COLO829 (cell line): Measurements from ENCODE around the gene TTLL1.
"Not testable (repeated sequence)": the region's sequence is repeated elsewhere in the genome, so short reads cannot be mapped to it uniquely, and the experiment has no call there.

Experiments
- DNase-seq: peaks from one replicate; pipeline ENCODE4 v3.0.0; 2012; ENCODE audit warnings: low spot score

Gene TTLL1

GRCh38 chr22:43110444-43110926 is 21.3 kb upstream of the TTLL1 start, which contains the start of gene BIK:
TSS of gene BIK (plus strand) at chr22:43110750. CDS start at chr22:43124023, 13,273 bp downstream.
- DNase-seq: no peak

DNA sequence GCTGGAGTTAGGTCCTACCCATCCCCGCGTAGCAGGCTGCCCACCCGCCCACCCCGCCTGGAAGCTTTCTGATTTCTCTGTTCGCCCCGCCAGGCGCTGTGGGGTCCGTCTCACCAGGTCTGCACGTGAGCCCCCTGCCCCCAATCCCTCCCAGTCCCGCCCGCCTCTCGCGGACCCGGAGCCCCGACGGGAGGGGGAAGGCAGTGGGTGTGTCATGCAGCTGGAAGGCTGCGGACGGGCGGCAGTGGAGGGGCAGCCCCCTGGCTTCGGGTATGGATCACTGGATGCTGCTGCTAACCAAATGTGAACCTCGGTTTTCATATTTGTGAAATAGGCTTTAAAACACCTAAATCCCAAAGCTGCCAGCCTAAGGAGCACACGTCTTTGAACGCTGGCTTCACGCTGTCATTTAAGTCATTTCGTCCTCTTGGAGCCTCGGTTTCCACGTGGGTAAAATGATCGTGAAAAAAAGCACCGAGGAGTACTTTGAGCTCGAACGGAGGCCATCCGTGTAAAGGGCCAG is 20.8 kb upstream of the TTLL1 start:
- no peak for DNase-seq

GRCh38 chr22:43109511-43109910 is 20.3 kb upstream of the TTLL1 start:
- DNase-seq: no peak

- no peak for DNase-seq
Observed at GRCh38 chr22:43106302-43106701, 17.1 kb upstream of the TTLL1 start.

DNA sequence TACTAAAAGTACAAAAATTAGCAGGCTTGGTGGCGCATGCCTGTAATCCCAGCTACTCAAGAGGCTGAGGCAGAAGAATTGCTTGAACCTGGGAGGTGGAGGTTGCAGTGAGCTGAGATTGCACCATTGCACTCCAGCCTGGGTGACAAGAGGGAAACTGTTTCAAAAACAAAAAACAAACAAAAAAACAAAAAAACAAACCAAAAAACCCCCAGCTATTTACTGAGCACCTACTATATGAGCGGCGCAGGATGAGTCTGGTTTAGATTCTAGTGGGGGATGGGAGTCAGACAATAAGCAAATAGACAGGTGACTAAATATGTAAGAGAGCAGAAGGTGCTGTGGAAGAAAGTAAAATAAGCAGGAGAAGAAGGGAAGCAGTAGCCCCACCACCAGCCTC is 15.8 kb upstream of the TTLL1 start:
- not testable (repeated sequence) for DNase-seq

GRCh38 chr22:43104056-43104625 is 14.9 kb upstream of the TTLL1 start:
- peak; percentile 50 for DNase-seq

- DNase-seq: no peak
Observed at GRCh38 chr22:43101306-43101705, 12.1 kb upstream of the TTLL1 start.

DNA sequence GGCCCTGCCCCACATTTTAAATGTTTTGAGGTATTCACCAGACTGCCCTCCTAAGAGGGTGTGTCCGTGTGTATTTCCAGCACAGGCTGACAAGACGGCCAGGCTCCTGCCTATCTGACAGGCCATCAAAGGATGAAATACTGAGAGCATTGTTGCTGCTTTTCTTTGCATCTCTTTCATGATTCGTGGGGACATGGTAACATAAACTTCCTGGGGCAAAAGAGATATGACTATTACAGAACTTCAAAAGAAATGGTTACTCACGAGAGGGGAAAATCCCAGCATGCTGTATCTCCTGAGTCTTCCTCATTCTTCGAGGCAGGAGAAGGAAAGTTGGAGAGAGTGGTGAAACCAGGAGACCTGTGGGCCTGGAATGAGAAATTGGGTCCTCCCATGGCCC is 11.0 kb upstream of the TTLL1 start:
- peak; percentile 97 for DNase-seq

GRCh38 chr22:43099095-43099494 is 9.9 kb upstream of the TTLL1 start:
- no peak for DNase-seq

DNA sequence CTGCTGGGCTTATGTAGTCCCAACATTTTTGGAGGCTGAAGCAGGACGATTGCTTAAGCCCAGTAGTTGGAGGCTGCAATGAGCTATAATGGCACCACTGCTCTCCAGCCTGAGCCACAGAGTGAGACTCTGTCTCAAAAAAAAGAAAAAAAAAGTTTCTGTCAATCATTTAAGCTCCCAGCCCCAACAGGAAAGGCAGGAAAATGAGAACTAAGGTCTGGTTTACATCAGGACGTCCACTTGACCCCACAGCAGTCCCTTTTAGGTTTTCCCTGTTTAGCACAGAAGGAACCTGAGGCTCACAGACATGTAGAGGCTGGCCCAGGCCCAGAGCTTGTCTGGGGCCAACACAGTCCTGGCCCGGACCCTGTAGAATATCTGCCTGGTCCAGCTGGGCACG is 9.2 kb upstream of the TTLL1 start:
- DNase-seq: no peak

DNA sequence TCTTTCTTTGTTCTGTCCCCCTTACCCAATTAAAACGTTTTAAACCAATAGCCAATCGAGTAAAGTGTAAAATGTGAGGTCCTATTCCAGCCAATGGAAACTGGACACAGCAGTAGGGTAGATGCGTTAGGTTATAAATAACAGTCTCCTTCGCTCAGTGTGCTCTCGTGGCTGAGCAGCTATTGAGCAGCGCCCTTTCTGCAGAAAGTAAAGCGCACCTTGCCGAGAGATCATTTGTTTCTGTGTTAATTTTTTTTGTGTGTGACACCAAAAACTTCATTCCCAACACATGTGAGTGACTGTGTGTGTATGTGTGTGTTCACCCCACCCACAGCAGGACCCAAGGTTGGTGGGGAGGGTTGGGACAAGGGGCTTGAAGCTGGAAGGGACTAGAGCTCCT is 7.2 kb upstream of the TTLL1 start:
- DNase-seq: no peak

DNA sequence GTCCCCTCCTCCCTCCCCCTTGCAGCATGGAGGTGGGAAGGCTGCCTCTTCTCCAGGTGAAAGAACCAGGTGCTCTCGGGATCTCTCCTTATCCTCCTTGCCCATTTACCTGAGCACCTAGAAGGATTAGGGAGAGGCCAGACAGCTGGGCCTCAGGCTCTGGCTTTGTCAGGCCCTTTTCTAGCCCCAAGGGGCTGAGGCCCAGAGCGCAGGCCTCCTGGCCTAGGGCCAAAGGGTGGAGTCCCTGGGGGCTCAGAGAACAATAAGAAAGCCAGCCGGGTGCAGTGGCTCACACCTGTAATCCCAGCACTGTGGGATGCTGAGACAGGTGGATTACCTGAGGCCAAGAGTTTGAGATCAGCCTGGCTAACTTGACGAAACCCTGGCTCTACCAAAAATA is 5.4 kb upstream of the TTLL1 start:
- no peak for DNase-seq

GRCh38 chr22:43094085-43094484 is 4.9 kb upstream of the TTLL1 start:
- DNase-seq: no peak

- DNase-seq: no peak
Observed at GRCh38 chr22:43092085-43092484, 2.9 kb upstream of the TTLL1 start.

GRCh38 chr22:43090130-43090789 is 1.1 kb upstream of the TTLL1 start:
- DNase-seq: peak; percentile 92

DNA sequence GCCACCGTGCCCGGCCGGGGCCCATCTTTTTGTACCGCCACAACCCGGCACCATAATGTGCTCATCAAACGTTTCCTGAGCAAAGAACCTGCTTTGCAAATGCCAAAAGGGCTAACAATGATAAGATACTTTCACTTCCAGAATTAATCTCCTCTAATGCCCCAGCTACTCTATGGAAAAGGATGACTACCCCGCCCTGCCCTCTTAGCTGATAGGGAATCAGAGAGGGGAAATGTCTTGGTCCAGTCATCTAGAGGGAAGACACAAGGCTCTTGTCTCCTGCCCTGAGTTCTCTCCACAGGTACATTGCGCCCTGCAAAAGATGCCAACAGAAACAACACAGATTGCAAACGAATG is 586 bp downstream of the TTLL1 start:
- no peak for DNase-seq

DNA sequence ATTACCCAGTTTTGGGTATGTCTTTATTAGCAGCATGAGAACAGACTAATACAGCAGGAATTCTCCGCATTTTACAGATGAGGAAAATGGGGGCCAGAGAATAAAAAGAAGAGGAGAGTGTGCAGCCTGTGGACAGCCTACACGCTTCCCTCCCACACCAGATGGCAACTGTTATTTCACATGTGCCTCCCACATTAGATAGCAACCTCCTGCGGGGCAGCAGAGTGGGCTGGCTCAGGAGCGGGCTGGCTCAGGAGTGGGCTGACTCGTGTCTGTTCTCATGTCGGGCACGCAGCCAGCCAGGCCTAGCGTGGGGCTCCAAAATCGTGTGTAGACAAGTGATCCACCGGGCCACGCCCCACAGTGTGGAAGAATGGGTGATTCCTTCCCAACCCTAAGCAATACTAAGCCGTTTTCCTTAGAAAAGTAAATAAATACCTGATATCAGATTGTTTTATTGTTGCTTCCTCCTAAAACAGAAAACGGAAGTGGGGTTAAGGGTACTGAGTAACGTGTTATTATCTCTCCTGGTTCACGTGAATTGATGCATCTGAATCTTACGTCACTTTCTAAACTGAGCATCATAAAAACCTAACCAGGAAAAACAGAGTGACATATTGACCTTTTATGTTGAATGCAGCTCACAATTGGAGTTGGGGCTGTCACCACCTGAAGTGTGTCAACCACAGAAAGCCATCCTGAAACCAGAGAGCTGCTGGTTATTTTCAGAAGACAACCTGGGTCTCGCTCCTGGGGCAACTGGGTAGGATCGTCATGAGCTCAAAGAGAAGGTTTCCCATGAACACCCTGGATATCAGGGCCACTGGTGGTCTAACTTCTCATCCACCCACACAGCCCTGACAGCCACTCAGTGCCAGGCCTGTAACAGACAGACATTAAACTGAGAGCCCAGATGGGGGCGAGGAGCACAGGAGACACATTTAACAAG is 3.3 kb downstream of the TTLL1 start:
- no peak for DNase-seq

GRCh38 chr22:43081968-43082367 is 7.2 kb downstream of the TTLL1 start:
- DNase-seq: no peak

GRCh38 chr22:43080616-43081015 is 8.6 kb downstream of the TTLL1 start:
- DNase-seq: no peak

DNA sequence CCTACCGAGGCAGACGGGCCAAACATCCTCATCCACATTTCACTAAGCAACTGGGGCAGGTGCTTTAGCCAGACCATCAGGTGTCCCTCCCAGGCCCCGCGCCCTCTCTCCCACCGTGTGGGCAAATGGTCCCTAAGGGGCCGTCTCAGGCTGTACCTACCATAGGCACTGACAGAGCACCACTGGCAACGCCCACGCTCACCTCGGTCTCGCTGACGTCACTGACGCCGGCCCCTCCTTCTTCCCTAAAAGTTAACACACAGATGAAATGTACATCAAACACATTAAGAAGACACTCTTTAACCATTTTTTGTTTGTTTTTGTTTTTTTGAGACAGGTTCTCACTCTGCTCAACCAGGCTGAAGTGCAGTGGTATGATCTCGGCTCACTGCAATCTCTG is 9.4 kb downstream of the TTLL1 start:
- no peak for DNase-seq

DNA sequence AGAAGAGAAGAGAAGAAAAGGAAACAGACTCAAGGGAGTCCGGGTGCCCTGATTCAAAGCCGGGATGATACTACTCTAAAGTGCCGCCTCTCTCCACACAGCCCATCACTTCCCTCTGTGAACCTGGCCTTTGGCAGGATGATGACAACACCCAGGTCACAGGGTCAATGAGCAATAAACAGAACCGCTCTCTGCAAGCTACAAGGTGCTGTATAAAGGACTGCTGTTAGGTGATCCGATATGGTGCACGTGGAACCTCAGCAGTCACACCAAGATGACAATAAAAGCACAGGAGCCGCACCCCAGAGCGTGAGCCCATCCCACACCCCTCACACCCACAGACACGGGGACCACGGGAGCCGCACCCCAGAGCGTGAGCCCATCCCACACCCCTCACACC is 10.7 kb downstream of the TTLL1 start:
- DNase-seq: no peak

- no peak for DNase-seq
Observed at GRCh38 chr22:43077121-43077877, 11.9 kb downstream of the TTLL1 start.
